Activated CD4-positive, alpha-beta T cell treated with anti-CD3 and anti-CD28 coated beads, Interleukin-2, Interleukin-6, amounts not matched to agents 100 ng/mL and 50 ng/mL, durations not matched to agents 16 hours and 8 hours (primary cell): ENCODE data around the gene IP6K3.

ENCODE experiments used
- DNase-seq: peaks from one replicate; pipeline ENCODE4 v3.0.0-alpha.2; 2020

Gene IP6K3

GRCh38 chr6:33686981-33687975 lies 59.4 kb downstream of the IP6K3 start:
- DNase-seq = no peak

- no peak for DNase-seq
Measured at GRCh38 chr6:33686225-33686924, 60.3 kb downstream of the IP6K3 start.

GRCh38 chr6:33685411-33686224 lies 61.1 kb downstream of the IP6K3 start:
- DNase-seq = no peak

GRCh38 chr6:33684983-33685382 lies 61.7 kb downstream of the IP6K3 start:
- DNase-seq = no peak

- no peak for DNase-seq
Measured at GRCh38 chr6:33684428-33684896, 62.2 kb downstream of the IP6K3 start.

- DNase-seq = no peak
Measured at GRCh38 chr6:33683576-33684427, 62.9 kb downstream of the IP6K3 start.

GRCh38 chr6:33683051-33683571 lies 63.6 kb downstream of the IP6K3 start:
- no peak for DNase-seq

GRCh38 chr6:33682341-33682740 lies 64.4 kb downstream of the IP6K3 start:
- no peak for DNase-seq

- no peak for DNase-seq
Measured at GRCh38 chr6:33679761-33680160, 66.9 kb downstream of the IP6K3 start.

- DNase-seq = no peak
Measured at GRCh38 chr6:33678932-33679490, 67.7 kb downstream of the IP6K3 start.

- no peak for DNase-seq
Measured at GRCh38 chr6:33678233-33678931, 68.3 kb downstream of the IP6K3 start.

- no peak for DNase-seq
Measured at GRCh38 chr6:33677689-33678088, 69.0 kb downstream of the IP6K3 start.

GRCh38 chr6:33677143-33677660 lies 69.5 kb downstream of the IP6K3 start:
- no peak for DNase-seq

- DNase-seq = no peak
Measured at GRCh38 chr6:33676416-33677142, 70.1 kb downstream of the IP6K3 start.

GRCh38 chr6:33675968-33676367 lies 70.7 kb downstream of the IP6K3 start:
- DNase-seq = no peak

- no peak for DNase-seq
Measured at GRCh38 chr6:33673851-33674250, 72.9 kb downstream of the IP6K3 start.

GRCh38 chr6:33672808-33673207 lies 73.9 kb downstream of the IP6K3 start:
- no peak for DNase-seq

- no peak for DNase-seq
Measured at GRCh38 chr6:33671744-33672072, 75.0 kb downstream of the IP6K3 start.
